Measurements from ENCODE around the gene RFX4. TPM values are rescaled to one million over a fixed set of nuclear protein-coding genes. Genes with fewer than 3 reads are reported as not detected.

Gene RFX4
- total and polyA plus RNA-seq, 2 of the 8 experiments (the other 6 are each of a cell fraction or from before 2014, with no cell fraction given), result 0.06 TPM; not detected in 1

GRCh38 chr12:106776897-106777296 lies 194.1 kb downstream of the RFX4 start (continued):
- no peak for TF ChIP-seq CHD7 (IDR thresholded peaks at IDR 0.05; ENCODE audit: insufficient replicate concordance, low read length)
